ENCODE results near the gene SMIM3.
"Not testable (repeated sequence)": the region's sequence is repeated elsewhere in the genome, so short reads cannot be mapped to it uniquely, and the experiment has no call there.

SMIM3 gene, protein sequence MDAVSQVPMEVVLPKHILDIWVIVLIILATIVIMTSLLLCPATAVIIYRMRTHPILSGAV

DNA sequence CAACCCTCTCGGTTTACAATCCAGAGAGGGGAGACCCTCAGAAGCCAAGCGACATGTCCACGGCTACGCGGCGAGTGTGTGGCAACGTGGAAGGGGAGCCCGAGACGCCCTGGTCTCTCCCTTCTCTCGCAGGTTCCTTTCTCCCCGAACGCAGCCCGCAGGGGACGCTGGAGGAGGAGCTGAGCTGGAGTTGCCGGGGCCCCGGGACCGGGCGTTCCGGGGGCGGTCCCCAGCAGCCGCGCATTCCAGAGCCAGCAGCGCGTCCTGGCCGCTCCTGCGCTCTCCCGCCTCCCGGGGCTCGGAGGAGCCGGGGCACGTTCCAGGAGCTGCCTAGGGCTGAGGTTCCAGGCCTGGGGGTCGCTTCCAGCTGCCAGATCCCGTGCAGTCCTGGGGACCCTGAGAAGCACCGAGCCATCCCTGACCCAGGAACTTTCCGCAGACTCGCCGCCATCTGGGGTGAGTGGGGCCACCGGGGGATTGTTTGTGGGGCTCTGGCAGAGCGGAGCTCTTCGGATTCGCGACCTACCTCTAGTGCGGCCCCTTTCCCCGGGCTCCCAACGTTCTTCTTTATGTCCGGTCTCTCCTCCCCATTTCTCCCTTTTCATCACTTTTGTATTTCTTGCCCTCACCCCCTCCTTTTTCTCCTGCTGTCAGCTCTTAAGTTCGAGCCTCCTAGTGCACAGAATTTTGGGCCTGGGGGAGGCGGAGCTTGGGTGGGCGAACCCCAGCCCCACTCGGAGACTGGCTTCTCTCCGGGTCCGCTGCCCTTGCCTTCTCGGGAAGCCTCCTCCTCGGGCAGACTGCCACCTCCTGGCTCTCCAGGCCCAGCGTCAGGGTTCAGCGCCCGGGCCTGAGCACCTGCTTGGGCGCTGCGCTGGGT lies at the start of gene SMIM3:
Gene SMIM3, plus strand, starts transcription at position 241 of the 880 bp plus-strand sequence. CDS start 16,684 bp downstream, outside the sequence.
- DNase-seq: peak; percentile 51

DNA sequence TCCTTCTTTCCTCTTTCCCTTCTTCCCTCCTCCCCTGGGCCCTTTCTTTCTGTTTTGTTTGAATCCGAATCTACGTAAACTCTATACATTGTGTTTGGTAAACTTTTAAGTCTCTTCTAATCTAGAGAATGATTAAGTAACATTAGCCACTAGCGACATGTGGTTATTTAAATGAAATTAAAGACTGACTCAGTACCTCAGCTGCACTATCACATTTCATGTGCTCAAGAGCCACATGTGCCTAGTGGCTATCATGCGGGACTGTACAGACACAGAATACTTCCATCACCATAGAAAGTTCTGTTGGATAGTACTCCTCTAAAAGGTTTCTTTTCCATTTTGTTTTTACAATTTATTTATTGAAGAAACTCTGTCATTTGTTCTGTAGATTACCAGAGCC lies 48.7 kb upstream of the SMIM3 start:
- DNase-seq: no peak

DNA sequence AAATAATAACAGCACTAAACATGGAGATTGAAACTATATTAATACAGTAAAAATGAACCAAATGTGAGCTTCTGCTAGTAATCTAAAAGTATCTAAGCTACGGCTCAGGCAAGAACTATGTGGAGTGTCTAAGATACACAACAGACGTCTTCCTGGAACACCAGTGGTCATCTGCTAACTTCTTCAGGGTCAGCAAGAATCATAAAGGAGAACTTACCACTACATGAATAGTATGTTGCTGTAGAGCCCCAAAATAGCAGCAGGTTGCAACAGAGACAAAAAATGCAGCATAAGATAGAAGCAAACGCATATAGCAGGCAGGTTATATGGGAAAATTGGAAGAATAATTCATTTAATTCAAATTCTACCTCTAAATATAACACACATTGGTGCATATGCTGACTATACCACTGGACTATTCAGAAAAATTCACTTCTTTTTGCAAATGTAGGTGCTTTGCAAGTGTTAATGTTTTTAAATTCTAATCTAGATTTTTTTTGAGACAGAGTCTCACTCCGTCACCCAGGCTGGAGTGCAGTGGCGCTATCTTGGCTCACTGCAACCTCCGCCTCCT lies 46.8 kb upstream of the SMIM3 start:
- DNase-seq: no peak

DNA sequence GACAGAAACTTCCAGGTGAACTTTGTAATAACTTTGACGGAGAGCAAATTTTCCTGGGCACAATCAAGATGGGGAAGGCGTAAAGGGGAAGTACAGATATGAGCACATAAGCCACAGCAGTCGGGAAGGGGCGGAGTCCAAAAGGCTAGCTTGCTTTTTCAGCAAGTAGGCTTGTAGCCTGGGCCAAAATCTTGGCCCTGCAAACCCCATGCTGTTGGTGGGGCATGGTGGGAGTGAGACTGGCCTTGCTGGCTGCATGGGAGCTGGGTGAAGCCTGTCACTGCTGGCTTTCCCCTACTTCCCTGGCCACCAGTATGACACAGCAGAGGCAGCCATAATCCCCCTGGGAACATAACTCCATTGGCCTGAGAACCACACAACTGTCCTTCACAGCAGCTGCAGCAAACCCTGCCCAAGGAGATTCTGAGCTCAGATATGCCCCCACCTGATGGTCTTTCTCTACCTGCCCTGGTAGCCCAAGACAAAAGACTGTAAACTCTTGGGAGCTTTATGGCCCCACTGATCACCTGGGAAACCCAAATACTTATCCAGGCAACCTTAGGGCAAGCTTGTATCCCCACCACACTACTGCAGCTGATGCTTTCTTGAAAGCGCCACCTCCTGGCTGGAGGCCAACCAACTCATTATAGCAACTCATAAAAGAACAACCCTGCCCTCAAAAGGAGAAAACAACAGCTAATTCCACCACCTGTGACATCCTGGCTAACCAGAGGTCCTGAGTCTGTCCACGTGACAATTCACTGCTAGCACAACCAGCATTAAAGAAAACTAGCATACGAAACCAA lies 43.8 kb upstream of the SMIM3 start:
- DNase-seq: no peak

DNA sequence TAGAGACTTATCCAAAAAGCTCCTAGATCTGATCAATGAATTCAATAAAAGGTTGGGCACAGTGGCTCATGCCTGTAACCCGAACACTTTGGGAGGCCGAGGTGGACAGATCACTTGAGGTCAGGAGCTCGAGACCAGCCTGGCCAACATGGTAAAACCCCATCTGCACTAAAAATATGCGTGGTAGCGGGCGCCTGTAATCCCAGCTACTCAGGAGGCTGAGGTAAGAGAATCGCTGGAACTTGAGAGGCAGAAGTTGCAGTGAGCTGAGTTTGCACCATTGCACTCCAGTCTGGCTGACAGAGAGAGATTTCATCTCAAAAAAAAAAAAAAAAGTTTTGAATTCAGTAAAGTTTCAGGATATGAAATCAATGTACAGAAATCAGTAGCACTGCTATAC lies 39.7 kb upstream of the SMIM3 start:
- no peak for DNase-seq

DNA sequence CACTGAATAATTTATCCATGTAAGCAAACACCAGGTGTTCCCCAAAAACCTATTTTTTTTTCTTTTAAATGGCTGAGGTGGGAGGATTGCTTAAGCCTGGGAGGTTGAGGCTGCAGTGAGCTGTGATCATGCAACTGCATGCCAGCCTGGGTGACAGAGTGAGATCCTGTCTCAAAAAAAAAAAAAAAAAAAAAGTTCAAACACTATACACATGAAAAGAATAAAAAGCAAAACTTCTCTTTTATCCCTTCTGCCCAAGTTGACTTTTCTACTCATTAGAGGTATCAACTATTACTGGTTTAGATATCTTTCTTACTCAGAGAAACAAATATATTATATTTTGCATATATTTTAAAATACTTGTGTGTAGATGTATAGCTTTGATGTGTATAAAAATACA lies 37.6 kb upstream of the SMIM3 start:
- no peak for DNase-seq

DNA sequence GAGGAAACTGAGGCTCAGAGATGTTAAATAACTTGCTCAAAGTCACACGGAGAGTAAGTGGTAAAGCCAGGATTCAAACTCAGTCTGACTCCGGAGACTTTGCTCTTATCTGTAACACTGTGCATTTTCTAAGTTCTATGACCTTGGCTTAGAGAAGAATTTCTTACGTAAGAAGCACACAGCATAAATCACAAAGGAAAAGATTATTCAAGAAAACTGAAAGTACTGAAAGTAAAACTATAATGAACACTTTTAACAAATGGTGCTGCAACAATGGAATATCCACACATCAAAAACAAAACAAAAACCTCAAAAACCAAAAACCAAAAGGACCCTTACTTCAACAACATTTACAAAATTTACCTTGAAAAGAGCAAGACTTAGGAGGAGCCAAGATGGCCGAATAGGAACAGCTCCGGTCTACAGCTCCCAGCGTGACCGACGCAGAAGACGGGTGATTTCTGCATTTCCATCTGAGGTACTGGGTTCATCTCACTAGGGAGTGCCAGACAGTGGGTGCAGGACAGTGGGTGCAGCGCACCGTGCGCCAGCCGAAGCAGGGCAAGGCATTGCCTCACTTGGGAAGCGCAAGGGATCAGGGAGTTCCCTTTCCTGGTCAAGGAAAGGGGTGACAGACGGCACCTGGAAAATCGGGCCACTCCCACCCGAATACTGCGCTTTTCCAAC lies 36.0 kb upstream of the SMIM3 start:
- DNase-seq: not testable (repeated sequence)

DNA sequence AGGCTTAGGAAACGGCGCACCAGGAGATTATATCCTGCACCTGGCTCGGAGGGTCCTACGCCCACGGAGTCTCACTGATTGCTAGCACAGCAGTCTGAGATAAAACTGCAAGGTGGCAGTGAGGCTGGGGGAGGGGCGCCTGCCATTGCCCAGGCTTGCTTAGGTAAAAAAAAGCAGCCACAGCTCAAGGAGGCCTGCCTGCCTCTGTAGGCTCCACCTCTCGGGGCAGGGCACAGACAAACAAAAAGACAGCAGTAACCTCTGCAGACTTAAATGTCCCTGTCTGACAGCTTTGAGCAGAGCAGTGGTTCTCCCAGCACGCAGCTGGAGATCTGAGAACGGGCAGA lies 35.4 kb upstream of the SMIM3 start:
- DNase-seq: not testable (repeated sequence)

DNA sequence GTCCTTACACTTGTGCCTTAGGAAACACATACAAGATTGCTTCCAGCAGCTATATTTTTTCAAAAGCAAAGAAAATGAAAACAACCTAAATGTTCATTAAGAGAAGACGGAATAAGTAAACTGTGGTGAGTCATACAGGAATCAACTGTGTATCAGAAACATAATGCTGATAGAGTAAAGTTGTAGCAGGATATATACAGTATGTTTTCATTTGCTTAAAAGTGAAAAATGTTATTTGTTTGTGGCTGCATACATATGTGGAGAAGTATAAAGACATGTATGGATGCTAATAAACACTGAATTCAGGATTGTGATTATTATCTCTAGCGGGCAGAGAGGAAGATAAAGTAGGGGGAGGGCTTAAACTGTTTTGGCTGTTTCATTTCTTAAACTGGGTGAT lies 28.1 kb upstream of the SMIM3 start:
- no peak for DNase-seq

DNA sequence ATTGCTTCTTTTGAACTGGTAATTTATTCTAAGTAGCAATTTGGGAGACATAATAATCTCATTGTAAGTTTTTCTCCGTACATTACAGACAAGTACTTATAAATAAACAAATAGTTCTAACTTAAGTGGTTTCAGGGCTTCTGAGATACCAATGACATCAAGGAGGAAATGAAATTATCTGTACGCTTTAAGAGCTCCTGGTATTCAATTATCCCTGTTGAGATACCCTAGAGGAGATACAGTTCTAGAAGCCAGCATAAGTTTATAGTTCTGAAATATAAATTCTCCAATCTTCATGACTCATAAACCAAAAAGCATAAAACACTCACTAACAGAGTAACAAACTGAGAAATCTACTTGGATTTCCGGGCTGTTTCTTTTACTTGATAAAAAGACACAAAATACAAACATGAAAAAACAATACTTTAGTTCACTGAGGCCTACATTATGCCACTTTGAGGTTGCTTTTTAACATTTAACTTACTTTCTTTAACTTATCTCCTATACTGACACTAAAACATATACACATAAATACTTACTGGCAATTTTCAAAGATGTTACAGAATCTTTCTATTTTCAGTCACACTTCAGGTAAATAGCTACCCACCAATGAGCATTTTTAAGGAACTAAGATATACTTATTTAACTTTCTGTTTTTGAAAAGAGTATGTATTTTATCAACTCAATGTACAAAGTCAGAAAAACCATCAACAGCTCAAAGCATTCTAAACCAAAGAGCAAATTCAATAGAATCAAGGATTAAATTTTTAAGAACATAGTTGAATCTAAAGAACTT lies 27.3 kb upstream of the SMIM3 start:
- DNase-seq: no peak

DNA sequence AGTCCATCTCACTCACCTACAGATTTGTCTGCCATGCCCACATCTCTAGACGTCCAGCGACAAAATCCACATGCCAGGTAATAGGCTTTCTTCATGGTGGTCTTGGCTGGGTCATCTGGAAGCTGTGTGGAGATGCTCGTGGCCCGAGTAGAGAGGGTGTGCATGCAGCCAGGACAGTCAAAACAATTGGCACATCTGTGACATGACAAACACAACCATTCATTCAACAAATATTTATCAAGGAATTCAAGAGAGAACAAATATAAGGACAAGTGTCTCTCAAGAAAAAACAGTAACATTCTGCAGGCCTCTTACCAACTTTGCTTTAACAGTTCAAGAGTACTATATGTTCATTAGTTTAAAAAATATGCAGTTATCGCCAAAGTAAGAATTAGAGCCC lies 25.1 kb upstream of the SMIM3 start:
- no peak for DNase-seq

DNA sequence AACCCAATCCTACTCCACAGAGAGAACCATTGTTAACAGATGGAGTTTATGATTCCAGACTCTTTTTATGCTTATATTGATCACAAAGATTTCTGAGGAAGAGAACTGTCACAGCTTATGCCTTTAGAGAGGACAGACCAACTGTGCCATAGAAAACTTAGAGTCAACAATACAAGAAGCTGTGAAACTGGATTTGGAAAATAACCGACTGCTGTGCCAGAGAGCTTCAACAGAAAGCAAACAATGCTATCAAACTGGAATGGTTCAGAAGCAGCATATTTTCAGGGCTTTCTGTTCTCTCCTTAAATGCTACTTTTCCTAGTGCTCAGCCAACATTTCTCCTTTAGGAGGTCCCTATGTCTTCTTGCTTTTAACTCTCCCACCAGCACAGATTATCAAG lies 24.7 kb upstream of the SMIM3 start:
- DNase-seq: no peak

DNA sequence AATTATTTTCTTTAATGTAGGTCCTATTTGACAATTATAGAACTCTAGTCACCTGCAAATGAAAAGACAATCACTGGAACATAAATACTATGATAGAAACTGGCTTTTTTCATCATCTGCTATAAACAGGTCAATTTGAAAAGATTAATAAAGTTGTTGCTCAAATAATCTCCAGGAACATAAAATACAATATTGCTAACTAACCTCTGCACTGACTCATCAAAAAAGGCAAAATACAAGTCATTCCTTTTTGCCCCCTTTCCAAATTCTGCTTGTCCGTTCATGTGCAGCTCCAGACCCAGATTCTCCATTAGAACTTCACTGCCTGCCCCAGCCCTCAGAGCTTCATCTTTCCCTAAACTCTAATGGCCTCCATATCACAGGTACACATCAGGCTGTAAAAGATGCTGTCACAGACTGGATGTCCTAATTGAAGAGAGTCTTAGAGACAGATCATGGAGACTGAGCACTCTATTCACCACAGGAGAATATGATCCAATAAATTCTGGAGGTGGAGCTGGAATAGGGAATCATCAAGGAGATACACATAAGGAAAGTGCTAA lies 21.4 kb upstream of the SMIM3 start:
- no peak for DNase-seq

DNA sequence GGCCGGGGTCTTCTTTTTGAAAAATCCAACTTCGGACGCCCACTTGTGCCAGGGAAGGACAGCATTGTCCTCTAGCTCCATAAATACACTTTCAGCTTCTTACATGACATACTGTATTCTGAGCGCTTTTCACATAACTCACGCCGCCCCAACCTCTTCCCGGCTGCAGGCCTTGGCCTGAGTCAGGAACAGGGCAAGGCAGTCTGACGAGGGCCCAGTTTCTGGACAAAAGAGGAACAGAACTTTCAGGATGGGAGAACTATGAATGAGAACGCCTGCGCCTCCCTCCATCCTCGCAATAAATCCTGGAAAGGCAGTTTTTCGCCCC lies 20.4 kb upstream of the SMIM3 start:
- DNase-seq: no peak

DNA sequence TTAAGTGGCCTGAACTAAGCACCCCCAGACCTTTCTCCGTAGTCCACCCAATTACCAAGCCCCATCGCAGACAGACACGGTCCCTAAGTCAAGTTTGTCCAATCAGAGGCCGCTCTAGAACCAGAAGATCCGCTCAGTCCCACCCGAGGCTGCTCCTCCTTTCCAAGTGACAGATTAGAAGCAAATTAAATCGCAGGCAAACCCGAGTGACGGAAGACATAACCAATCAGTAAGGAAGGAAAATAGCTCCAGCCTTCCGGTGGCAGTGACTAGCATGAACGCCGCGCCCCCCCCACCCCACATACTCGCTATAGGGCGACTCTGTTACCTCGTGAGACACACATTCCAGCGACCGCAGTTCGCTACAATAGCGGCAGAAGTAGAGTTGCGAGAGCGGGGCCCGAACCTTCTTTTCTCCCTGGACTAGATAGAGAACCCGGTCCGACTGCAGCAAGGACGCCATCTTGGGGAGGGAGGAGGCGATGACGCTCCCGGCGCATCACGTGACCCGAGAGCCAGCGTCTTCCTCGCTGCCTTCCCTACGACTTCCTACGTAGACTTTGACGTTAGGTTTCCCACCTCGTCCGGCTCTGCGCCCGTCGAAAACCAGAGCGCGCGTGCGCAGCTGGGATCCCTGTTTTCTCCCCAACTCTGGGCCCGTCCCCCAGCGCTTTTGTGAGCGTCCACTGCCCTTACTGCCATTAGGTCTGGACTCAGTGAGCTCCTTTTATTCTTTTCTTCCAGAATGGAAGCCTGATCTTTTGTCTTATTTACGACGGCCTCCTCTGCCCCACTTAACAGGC lies 19.8 kb upstream of the SMIM3 start, which contains the start of gene DCTN4:
Gene DCTN4, minus strand, starts transcription at position 487 of the 803 bp plus-strand sequence. Its CDS starts 24 bp downstream, at position 463.
- peak; percentile 87 for DNase-seq

DNA sequence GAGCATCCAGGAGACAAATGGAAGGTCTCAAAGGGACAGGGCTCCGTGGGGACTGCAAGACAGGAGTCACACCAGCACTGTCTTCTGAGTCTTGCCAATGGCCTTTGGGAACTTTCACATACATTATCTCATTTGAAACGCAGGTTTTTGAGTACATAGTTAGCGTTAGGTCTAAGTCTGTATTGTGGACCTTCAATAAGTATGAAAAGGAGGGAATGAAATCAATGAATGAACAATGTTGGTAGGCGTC lies 19.3 kb upstream of the SMIM3 start:
- DNase-seq: no peak

DNA sequence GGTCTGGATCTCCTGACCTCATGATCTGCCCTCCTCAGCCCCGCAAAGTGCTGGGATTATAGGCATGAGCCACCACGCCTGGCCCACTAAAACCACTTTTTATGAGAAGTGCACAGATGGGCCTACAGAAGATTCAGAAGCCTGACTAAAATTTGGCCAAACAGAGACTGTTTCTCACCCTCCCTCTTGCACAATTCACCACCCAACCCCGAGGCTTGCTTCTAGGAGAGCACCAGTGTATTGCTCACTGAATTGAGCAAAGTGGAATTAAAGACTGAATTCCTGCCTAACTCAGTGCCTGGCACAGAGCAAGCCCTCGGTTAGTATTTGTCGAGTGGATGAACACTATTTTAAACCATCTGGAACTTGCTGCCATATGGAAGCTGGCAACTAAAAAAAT lies 16.3 kb upstream of the SMIM3 start:
- no peak for DNase-seq

DNA sequence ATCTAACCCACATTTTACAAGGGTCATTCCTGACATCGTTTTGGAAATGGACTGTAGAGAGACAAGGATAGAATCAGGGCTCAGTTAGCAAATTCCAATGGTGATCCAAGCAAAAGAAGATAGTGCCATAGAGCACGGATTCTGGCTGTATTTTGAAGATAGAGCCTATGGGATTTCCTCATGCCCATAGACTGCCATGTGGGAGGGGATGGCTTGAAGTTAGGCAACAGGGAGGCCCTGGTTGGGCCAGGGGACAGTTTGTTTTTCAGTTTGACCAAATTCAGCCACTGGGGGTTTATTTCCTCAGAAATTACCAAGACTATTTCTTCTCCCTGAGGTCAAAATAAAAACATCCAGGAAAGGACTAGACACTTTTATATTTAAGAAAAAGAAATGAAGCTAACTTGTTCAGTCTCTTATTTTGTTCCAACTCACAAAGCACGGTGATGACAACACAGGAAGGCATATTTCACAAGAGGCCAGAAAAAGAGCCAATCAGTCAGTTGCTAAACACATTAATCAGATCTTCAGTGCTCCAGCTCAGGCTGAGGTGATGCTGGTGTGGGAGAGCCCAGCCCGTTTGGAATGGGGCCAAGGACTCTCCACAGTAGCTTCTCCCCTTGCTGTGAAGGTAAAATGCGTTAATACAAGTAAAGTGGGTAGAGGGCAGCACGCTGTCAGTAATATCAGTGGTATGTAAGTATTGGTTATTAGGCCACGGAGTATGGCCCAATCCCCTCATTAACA lies 15.4 kb upstream of the SMIM3 start:
- DNase-seq: no peak

DNA sequence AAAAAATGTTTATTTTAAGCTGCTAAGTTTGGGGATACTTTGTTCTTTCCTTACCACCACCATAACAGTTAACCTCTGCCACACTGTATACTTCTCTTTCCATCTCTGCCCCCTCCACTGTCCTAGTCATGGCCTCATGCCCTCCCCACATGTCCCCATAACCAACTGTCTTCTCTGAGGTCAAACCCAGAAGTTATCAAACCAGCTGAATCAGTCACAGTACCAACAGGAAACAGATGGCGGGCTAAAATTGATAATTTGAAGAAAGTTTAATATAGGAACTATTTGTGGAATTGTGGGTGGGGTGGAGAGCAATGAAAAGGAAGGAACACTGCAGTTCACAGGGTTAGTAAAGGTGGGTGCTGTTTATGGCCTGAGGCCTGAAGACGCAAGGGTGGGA lies 14.0 kb upstream of the SMIM3 start:
- no peak for DNase-seq

DNA sequence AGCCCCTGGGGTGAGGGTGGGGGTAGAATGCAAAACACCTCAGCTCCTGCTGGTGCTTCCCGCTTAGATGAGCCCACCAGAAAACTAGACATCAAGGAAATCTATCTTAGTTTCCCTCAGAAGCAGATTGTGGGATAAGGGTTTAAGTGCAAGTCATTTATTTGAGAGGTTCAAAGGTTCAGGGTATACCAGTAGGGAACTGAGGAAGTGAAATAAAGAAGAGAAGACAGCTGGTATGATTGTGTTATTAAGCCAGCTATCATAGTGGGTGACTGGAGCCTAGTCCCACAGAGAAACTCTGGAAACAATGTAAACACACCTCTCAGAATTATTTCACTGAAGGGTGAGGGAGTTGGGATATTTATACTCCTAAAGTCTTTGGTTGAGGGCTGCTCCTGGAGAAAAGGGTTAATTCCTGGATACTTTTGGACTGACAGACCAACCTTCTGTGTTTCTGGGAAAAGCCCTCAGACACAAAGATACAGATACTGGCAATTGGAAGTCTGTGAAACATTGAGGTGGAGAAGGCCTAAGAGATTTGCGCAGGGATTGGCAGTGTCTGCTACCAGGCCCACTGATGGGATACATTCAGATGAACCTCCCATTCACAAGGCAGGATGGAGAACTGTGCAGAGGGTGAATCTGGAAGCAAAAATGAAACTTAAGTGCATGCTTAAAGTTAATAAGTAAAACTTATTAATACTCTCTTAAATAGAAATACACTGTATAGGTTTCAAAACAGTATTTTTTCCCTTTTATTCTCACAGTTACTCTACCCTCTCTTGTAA lies 13.4 kb upstream of the SMIM3 start:
- DNase-seq: no peak

Measured in activated effector memory CD4-positive, alpha-beta T cell treated with Interleukin-2 at 50 U/mL for 16 hours (primary cell).